Stimulated activated CD8-positive, alpha-beta memory T cell treated with anti-CD3 and anti-CD28 coated beads, Interleukin-7, amount 100 ng/mL, for 4 hours (primary cell): Measurements from ENCODE around the gene MTX2.
"Not testable (repeated sequence)": the region's sequence is repeated elsewhere in the genome, so short reads cannot be mapped to it uniquely, and the experiment has no call there.

Source experiments
- DNase-seq, 2 donors: peaks; one replicate each; pipeline ENCODE4 v3.0.0-alpha.2; 2020; ENCODE audit warnings: low read depth in 2 of 2

The MTX2 gene

DNA sequence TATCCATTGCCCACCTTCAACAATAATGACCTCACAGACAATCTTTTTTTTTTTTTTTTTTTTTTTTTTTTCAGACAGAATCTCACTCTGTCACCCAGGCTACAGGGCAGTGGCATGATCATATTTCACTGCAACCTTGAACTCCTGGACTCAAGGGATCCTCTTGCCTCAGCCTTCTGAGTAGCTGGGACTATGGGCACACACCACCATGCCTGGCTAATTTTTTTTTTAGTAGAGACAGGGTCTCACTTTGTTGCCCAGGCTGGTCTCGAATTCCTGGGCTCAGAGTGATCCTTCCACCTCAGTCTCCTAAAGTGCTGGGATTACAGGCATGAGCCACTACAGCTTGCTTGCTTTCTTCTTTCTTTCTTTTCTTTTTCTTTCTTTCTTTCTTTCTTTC, 103.9 kb downstream of the MTX2 start:
- DNase-seq = not testable (repeated sequence)

DNA sequence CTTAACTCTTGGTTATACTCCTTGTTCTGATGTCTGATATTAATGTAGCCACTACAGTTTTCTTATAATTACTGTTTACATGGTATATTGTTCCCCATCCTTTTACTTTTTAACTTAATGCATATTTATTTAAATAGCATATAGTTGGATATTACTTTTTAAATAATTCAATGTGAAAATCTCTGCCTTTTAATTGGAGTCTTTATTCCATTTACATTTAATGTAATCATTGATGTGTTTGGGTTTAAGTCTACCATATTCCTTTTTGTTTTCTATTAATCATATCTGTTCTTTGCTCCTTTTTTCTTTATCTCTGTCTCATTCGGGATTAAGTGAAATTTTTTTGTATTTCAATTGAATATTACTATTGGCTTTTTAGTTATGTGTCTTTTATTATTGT, 109.1 kb downstream of the MTX2 start:
- no peak for DNase-seq

DNA sequence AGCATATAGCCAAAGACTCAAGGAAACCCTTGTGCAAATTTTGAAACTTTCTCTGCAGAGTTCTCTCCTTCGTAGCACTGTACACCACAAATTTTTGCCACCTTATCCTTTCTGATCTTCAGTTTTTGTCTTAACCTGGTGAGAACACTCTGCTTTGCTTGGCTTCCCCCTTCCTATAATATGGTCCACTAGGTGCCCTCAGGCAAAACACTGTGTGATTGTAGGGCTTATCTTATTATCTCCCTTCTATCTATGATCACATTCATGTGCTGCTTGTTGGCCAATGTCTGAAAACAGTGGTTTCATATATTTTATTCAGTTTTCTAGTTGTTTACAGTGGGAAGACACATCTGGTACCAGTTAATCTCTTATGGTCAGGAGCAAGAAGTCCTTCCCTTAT, 111.1 kb downstream of the MTX2 start:
- DNase-seq = no peak

DNA sequence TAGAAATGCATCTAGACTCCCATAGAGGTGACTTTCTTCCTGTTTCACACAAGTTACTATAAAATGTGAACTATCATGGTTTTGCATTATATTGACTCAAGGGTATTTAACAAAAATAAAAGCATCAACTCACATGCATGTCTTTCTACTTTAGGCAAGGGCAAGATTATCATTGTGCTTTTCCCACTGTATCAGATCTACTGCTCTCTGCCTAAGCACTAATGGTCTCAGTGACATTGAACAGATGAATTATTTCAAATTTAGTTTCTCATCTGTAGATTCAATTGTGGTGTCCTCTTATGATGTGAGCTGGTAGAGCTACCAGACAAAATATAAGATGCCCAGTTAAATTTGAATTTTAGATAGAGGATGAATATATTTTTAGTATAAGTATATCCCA, 113.9 kb downstream of the MTX2 start:
- no peak for DNase-seq

DNA sequence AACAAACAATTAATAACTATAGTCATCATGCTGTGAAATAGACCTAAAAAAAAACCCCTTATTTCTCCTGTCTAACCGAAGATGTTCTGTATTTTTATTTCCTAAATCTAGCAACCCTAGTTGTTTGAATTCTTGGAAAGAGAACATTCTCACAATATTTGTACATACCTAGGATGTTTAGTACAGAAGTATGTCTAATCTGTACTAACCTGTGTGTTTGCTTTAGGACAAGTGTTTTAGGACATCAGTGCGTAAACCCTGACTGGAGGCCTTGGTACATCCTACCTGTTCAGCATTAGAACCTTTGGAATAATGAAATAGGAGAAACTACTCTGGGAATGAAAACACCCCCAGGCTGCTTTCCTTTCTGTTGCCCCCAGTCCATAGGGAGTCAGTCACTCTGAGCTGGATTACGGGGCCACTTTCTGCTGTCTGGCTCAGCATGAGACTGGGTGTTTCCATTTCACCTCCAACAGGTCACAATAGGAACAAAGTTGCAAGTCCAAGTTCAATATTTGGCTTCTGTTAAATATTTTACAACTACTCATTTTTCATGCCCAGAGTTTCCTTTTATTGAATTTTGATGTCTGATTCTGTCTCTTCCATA, 114.7 kb downstream of the MTX2 start:
- DNase-seq = no peak

DNA sequence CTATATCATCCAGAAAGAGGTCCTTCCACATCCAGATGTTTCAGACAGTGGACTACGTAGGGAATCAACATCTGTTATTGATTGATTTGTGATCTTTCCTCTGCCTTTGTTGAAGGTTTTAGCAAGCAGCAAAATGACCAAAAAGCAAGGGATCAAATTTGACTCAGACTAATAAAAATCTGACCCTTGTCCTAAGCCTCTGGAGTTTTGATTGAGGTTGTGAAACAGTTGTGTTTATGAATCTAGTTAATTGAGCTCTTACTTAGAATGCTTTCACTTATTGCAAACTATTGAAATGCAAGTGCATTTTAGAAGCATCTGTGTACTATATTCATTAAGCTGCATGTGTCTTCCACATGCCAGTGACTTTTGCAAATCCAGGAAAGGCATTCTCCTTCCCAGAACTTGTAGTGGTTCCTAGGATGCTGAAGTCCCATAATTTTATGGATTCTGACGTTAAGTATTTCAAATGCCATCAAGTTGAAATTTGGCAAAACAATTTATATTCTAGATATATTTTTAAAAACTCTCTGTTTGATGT, 116.0 kb downstream of the MTX2 start:
- DNase-seq = no peak

DNA sequence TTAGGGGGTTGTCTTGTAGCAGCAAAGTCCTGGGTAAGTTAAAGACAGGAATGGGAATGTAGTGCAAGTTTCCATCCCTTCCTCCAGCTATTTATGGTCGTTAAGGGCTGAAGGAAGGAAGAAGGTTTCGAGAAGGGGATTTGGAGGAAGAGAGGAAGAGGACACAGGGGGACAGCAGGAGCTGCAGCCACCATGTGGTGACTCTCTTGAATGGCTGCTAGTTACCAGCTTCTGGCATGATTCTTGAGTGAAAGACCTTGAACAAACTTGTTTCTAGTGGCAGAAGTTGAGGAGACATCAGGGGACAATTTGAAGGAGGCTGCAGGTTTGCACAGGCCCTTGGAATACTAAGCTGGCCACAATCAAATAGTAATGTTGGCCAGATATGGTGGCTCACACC, 116.6 kb downstream of the MTX2 start:
- no peak for DNase-seq
